ENCODE results near the gene ZNF253.

GRCh38 chr19:19914596-19914995, 48.9 kb downstream of the ZNF253 start:
- TF ChIP-seq CSRNP3 (CRISPR knock-in tag; IDR thresholded peaks at IDR 0.05) (no peak), ISL1 (CRISPR knock-in tag; IDR thresholded peaks at IDR 0.05) (no peak), PATZ1 (CRISPR knock-in tag; IDR thresholded peaks at IDR 0.05; ENCODE audit: borderline replicate concordance) (no peak), ZFP30 (CRISPR knock-in tag; IDR thresholded peaks at IDR 0.05) (no peak), OSR1 (CRISPR knock-in tag; IDR thresholded peaks at IDR 0.05) (no peak), ARNTL (CRISPR knock-in tag; IDR thresholded peaks at IDR 0.05; ENCODE audit: borderline replicate concordance, low read depth) (no peak), TSHZ2 (CRISPR knock-in tag; IDR thresholded peaks at IDR 0.05) (no peak)

Data from SK-N-SH treated with all-trans-retinoic acid at 6 μM for 48 hours (cell line).